ENCODE measurements around the gene C5orf46.

DNA sequence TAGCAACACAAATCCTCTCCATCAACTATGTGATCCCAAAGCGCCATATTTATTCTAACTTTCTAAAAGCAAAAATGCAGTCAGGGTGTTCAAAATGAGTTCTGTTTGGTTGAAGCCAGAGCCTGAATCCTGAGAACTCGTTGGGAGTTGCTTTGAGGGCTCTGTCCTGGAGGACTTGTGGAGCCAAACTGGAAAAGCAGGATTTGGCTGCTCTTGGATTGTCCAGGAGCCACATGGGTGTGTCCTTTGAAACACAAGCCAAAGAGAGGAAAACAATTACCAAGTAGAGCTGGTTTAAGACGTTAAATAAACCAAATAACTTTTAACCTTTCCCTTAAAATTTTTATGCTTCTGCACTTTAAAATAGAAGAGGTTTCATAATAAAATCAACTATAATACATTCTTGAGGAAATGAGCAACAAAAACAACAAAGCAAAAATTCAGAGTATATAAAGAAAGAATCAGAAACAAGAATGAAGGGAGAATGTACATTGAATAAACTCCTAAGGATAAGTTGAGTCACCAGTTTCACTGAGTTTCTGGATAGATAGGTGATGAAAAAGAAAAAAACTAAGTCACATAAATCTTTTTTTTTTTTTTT, 13.5 kb downstream of the C5orf46 start:
- no peak for TF ChIP-seq ZC3H10 (CRISPR knock-in tag; IDR thresholded peaks at IDR 0.05)
- TF ChIP-seq, protein P1, sequence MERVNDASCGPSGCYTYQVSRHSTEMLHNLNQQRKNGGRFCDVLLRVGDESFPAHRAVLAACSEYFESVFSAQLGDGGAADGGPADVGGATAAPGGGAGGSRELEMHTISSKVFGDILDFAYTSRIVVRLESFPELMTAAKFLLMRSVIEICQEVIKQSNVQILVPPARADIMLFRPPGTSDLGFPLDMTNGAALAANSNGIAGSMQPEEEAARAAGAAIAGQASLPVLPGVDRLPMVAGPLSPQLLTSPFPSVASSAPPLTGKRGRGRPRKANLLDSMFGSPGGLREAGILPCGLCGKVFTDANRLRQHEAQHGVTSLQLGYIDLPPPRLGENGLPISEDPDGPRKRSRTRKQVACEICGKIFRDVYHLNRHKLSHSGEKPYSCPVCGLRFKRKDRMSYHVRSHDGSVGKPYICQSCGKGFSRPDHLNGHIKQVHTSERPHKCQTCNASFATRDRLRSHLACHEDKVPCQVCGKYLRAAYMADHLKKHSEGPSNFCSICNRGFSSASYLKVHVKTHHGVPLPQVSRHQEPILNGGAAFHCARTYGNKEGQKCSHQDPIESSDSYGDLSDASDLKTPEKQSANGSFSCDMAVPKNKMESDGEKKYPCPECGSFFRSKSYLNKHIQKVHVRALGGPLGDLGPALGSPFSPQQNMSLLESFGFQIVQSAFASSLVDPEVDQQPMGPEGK (CRISPR knock-in tag; IDR thresholded peaks at IDR 0.05; ENCODE audit: borderline replicate concordance) = no peak
- TF ChIP-seq CREB5 (CRISPR knock-in tag; IDR thresholded peaks at IDR 0.05; ENCODE audit: low read depth) = no peak
- TF ChIP-seq PPARA (CRISPR knock-in tag; IDR thresholded peaks at IDR 0.05; ENCODE audit: borderline replicate concordance) = no peak
- no peak for TF ChIP-seq ZFP3 (CRISPR knock-in tag; IDR thresholded peaks at IDR 0.05)
- TF ChIP-seq ZFP30 (CRISPR knock-in tag; IDR thresholded peaks at IDR 0.05) = no peak
- TF ChIP-seq ZNF70 (CRISPR knock-in tag; IDR thresholded peaks at IDR 0.05) = no peak
- no peak for TF ChIP-seq RARB (CRISPR knock-in tag; IDR thresholded peaks at IDR 0.05)
- no peak for TF ChIP-seq ARNTL (CRISPR knock-in tag; IDR thresholded peaks at IDR 0.05; ENCODE audit: borderline replicate concordance, low read depth)
- TF ChIP-seq CSDC2 (CRISPR knock-in tag; IDR thresholded peaks at IDR 0.05) = no peak
- no peak for TF ChIP-seq ISL1 (CRISPR knock-in tag; IDR thresholded peaks at IDR 0.05)
- TF ChIP-seq TSHZ2 (CRISPR knock-in tag; IDR thresholded peaks at IDR 0.05) = no peak

Measured in SK-N-SH treated with all-trans-retinoic acid at 6 μM for 48 hours (cell line).